NCI-H2107 treated with DMSO at 0.1 percent for 48 hours (cell line): ENCODE results near the gene EVI5.
"Not testable (repeated sequence)": the region's sequence is repeated elsewhere in the genome, so short reads cannot be mapped to it uniquely, and the experiment has no call there.

Experiments used
- DNase-seq: peaks from one replicate; lab custom pipeline; 2025; ENCODE audit not compliant: unreplicated experiment; lab: John Stamatoyannopoulos, UW

The EVI5 gene

DNA sequence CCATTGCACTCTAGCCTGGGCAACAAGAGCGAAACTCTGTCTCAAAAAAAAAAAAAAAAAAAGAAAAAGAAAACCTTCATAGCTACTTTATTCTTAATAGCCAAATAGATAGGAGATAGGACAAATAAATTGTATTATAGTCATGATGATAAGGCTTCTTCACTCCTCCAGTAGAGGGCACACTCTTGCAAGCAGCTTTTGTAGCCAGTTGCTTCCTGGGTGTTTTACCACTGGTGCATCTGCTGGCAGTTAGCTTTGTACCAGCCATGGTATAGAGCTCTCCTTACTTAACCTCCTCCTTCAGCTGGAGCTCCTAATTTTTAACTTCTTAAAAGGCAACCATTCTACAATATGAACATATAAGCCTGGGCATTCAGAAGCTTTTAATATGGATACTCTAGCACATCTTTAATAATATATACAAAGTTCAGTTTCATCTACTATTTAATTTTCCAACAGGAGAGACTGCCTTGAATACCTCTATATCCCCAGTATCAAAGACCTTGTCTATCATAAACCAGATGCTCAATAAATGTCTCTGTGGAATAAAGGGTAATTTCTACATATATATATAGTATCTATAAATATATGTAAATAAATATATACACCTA is 35.8 kb downstream of the EVI5 start:
- peak; percentile 92 for DNase-seq

DNA sequence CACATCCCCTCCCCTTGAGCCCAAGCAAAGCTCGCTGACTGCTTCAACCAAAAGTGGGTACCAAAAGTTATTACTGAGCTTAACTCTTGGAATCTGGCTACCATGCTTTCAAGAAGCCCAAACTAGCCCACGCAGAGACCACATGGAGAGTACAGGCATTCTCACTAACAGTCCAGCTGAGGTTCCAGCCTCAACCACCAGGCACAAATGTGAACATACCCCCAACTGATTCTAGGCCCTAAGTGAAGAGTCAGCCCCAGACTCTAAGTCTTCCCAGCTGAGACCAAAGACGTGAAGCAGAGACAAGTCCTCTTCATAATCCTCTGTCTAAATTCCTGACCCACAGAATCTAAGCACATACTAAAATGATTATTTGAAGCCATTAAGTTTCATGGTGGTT is 36.8 kb downstream of the EVI5 start:
- no peak for DNase-seq

DNA sequence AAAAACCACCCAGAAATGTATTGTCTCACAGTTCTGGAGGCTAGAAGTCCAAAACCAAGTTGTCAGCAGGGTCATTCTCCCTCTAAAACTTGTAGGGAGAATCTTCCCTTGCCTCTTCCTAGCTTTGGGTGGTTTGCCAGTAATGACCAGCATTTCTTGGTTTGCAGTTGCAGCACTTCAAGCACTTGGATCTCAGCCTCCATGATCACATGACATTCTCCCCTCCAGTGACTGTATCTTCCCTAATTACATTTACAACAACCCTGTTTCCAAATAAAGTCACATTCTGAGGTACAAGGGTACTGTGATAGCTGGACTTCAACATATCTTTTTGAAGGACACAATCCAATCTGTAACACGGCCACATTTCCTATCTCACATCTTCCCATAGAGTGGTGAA is 37.2 kb downstream of the EVI5 start:
- no peak for DNase-seq

DNA sequence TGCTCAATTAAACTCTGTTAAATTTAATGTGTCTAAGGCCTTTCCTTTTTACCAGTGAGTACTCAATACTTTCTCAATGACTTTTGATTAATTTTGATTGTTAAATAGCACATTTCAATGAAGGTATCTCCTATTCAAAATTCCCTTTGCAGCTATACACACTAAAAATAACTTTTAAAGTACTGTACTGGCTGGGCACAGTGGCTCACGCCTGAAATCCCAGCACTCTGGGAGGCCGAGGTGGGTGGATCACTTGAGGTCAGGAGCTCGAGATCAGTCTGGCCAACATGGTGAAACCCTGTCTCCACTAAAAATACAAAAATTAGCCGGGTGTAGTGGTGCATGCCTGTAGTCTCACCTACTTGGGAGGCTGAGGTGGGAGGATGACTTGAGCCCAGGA is 38.7 kb downstream of the EVI5 start:
- DNase-seq, result not testable (repeated sequence)

DNA sequence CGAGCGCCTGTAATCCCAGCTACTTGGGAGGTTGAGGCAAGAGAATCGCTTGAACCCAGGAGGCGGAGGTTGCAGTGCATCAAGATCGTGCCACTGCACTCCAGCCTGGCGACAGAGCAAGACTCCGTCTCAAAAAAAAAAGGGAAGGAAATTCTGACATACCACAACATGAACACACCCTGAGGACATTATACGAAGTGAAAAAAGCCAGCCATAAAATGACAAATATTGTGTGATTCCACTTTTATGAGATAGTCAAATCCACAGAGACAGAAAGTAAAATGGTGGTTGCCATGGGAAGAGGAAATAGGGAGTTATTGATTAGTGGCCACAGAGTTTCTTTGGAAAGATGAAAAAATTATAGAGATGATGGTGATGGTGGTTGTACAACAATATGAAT is 41.7 kb downstream of the EVI5 start:
- no peak for DNase-seq

DNA sequence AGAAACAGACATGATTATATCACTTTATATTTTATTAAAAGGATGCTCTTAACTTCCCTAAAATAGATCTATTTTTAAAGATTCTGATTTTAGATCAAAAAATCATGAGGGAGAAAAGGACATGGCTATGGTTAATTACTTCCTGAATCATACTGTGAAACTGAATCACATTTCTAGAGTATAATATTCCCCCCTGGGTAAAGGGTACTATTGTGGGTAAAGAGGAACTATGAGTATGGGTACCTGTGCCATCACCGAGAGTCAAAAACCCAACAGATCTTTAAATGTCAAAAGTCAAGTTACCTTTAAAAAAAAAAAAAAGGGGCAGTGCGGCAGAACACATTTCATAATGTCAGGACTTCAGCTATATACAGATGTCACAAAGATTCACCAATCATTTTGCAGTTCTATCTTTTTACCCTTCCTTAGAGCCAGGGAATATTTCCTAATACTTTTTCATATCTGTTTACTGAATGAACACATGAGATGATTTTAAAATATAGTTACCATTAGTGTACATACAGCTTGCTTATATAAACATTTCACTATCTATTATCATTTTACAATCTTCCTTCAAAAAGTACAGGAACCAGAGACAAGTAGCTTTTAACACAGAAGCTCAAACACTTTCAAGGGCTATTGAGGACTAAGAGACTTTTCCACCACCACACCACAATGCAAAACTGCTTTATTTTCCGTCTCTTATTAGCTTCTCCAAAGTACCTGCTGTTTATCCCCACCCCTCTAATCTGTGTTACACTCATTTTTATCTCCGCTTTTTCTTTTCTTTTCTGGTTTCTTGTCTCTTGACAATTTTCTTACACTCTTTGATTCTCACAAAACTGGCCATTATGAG is 45.0 kb downstream of the EVI5 start:
- no peak for DNase-seq

DNA sequence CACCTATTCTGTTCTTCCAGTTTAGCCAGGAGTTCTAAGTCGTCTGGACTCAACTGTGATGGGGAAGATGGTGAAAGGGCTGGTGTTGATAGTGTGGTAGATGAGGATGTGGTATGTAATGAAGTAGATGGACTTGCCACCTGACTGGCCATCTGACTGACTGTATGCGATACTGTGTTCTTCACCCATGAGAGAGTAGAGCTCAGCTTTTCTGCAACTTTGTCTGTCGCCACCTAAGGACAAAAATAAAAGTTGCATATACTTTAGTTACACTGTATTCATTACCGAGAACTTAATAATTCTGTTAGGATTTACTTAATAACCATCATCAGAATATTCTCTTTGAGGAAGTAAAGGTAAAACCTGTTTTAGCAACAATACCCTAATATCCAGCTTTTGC is 48.5 kb downstream of the EVI5 start:
- no peak for DNase-seq

DNA sequence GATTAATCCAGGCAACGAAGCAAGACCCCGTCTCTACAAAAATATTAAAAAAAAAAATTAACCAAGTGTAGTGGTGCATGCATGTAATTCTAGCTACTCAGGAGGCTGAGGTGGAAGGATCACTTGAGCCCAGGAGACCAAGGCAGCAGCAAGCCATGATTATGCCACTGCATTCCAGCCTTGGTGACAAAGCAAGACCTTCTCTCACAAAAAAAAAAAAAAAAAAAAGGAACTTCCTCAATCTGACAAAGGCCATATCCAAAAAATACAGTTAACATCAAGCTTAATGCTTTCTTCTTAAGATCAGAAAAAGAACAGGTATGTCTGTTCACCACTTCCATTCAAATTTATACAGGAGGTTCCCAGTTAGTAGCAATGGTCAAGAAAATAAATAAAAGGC is 54.4 kb downstream of the EVI5 start:
- DNase-seq, result no peak

DNA sequence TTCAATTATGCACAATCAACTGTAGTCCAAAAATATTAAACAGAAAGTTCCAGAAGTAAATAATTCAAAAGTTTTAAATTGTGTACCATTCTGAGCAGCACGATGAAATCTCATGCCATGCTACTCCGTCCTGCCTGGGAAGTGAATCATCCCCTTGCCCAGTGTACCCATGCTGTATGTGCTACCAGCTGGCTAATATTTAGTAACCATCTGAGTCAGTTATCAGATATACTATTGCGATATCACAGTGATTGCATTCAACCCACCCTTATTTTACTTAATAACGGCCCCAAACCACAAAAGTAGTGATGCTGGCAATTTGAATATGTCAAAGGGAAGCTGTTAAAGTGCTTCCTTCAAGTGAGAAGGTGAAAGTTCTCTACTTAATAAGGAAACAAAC is 56.2 kb downstream of the EVI5 start:
- DNase-seq, result no peak

DNA sequence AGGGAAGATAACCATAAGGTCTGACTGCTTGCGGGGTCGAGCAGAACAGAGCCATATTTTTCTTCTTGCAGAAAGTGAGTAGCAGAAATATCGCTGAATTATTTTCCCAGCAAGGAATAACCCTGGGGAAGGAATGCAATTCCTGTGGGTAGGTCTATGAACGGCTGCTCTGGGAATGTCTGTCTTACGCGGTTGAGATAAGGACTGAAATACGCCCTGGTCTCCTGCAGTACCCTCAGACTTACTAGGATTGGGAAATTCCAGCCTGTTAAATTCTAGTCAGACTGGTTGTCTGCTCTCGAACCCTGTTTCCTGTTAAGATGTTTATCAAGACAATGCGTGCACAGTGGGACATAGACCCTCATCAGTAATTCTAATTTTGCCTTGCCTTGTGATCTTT is 61.2 kb downstream of the EVI5 start:
- DNase-seq, result not testable (repeated sequence)

DNA sequence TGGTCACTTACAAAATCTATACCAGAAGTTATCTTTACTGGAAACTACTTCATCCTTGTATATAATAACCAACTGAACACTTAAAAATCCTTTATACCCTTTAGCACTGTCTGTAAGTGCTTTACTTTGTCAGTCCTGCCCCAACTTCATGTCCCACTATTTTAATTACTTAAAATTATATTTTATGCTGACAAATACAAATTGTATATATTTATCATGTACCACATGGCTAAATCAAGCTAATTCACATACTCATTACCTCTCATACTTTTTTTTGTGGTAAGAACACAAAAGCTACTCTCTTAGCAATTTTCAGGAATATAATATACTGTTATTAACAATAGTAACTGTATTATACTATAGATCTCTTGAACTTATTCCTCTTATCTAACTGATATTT is 63.0 kb downstream of the EVI5 start:
- DNase-seq, result no peak

DNA sequence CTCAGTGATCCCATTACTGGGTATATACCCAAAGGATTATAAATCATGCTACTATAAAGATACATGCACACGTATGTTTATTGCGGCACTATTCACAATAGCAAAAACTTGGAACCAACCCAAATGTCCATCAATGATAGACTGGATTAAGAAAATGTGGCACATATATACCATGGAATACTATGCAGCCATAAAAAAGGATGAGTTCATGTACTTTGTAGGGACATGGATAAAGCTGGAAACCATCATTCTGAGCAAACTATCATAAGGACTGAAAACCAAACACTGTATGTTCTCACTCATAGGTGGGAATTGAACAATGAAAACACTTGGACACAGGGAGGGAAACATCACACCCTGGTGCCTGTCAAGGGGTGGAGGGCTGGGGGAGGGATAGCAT is 63.8 kb downstream of the EVI5 start:
- not testable (repeated sequence) for DNase-seq

DNA sequence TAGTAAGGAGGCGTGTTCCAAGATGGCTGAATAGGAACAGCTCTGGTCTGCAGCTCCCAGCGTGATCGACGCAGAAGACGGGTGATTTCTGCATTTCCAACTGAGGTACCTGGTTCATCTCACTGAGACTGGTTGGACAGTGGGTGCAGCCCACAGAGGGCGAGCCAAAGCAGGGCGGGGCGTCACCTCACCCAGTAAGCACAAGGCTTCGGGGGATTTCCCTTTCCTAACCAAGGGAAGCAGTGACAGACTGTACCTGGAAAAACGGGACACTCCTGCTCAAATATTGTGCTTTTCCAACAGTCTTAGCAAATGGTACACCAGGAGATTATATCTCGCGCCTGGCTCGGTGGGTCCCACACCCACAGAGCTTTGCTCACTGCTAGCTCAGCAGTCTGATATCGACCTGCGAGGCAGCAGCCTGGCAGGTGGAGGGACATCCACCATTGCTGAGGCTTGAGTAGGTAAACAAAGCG is 69.4 kb downstream of the EVI5 start:
- not testable (repeated sequence) for DNase-seq

DNA sequence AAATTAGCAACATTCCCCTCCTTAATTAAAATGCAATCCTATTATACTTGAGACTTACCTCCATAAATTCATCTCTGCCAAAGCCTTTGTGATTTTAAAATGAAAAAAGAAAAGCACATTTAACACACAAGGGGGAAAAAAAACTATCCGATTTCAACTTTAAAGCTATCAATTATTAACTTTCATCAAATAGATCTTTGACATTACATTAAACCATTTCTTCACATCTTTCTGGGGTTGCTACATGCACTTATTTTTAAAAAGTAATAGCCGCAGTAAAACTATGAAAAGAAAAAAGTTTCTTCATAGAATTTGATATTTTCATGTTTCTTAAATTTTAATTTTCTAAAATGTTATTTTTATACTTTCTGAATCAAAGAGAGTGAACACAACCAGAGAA is 71.0 kb downstream of the EVI5 start:
- DNase-seq, result no peak

DNA sequence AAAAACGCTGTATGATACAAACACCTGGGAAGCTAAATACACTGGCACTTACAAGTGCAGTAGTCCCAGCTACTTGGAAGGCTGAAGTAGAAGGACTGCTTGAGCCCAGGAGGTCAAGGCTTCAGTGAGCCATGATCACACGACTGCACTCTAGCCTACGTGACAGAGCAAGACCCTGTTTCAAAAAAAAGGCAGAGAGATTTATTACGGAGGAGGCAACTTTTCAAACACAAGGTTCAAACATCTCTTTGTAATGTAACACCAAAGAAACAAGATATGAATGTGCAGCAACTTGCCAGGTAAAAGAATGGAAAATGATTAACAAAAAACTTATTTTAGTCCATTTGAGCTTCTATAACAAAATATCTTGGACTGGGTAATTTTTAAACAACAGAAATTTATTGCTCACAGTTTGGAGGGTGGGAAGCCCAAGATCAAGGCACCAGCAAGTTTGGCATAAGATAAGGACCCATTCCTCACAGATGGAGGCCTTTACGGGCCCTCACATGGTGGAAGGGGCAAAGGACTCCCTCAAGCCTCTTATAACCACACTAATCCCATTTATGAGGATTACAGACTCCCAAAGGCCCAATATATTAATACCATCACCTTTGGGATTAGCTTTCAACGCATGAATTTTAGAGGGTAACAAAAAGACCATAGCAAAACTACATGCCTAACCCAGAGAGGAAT is 73.3 kb downstream of the EVI5 start:
- DNase-seq, result no peak

DNA sequence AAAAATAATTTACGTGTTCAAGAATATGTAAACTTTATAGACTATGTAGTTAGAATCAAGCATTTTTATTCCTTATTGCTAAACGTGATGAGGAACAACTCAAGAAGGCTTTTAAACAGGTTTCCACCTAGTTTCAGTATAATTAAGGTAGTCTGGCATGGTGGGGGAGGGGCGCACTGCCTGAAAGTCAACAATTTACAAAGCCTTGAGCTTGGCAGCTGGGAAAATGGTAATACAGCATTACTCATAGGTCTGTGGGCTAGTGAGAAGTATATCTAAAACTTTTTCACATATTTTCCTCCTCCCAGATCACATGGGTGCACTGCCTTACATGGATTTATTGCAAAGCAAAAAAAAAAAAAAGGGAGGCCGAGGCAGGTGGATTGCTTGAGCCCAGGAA is 75.2 kb downstream of the EVI5 start:
- no peak for DNase-seq

DNA sequence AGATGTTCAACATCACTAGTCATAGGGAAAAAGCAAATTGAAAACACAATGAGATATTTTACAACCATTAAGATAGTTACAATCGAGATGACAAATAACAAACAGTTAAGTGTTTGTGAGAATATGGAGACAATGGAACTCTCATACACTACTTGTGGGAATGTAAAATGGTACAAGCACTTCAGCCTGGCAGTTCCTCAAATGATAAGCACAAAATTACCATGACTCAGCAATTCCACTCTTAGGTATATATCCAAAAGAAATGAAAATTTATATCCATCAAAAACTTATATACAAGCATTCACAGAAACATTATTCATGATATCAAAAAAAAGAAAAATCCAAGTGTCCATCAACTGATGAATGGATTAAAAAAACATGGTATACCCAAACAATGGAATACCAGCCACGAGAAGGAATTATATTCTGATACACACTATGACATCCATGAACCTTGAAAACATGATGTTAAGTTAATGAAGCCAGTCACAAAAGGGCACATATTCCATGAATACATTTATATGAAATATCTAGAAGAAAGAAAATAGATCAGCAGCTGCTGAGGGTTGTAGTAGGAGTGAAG is 76.4 kb downstream of the EVI5 start:
- DNase-seq, result peak; percentile 13

DNA sequence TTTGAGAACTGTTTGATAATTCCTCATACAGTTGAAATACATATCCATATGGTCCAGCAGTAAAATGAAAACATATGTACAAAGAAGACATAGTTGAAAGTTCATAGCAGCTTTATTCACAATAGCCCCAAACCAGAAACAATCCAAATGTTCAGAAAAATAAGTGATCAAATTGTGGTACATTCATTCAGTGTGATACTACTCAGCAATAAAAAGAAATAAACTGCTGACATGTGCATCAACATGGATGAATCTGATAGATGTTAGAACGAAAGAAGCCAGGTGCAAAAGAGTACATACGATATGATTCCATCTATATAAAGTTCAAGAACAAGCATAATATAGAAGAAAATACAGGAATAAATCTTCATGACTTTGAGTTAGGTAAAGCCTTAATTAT is 77.2 kb downstream of the EVI5 start:
- no peak for DNase-seq

DNA sequence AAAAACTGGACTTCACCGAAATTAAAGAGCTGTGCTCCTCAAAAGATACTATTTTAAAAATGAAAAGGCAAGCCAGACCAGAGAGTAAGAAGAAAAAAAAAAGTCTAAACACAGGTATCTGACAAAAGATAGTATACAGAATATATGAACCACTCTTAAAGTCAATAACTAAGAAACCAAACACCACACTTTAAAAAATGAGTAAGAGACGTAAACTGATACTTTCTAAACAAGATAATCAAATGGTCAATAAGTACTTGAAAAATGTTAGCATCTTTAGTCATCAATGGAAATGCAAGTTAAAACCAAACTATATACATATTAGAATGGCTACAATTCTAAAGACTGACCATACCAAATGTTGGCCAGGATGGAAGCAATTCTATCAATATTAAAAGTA is 77.6 kb downstream of the EVI5 start:
- DNase-seq, result peak; percentile 28

DNA sequence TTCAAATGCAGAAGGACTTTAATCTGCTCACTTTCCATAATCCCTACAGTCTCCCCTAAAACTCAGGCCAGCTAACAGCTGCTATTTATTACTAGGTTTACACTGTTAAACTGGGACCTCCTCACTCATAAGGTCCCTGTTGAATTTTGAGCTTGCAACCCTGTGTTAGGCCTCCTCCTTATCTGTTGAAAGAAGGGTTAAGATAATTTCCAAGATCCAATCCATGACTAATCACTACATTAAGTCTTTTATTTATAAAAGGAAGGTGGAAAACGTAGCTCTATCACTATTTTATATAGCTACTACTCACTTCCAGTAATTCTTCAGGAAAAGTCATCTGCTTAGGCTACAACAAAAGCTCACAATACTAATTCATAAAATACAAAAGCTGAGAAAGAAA is 79.5 kb downstream of the EVI5 start:
- no peak for DNase-seq

DNA sequence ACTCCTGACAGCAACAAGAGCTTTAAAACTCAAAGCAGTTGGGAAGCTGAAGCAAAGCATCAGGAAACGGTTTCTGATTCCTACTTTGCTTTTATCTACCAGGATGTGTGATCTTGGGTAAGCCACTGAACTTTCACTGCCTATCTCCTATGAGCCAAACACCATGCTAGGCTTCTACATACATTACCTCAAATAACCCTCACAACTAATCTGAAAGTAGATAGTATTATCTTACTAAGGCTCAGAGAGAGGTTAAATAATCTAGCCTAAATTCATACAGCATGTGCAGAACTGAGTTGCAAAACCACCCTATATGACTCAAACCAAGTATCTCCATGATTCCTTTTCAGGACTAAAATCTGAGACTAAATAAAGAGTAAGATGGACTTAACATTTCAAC is 83.8 kb downstream of the EVI5 start:
- DNase-seq, result no peak

DNA sequence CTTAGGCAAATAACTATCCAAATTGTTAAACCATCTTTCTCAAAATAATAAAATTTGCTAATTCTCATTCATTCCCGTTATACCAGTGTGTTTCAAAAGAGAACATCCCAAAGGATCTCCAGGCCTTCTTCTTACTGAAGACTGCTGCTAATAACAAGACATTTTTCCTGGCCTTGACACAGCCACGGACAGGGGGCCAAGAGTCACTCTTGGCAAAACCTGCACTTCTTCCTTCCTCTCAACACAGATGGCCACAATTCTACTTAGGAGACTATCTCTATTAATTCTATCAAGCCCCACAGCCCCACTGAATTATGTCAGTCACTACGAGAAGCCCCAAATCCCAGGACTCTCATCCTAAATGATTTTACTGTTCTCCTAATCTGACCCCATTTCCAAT is 86.0 kb downstream of the EVI5 start:
- no peak for DNase-seq
